Mucosa of descending colon (tissue), 3 donors: ENCODE measurements around the gene DDX24. TPM values are rescaled to one million over a fixed set of nuclear protein-coding genes. Genes with fewer than 3 reads are reported as not detected.

Source experiments
- ATAC-seq: fragments of 200-7000 bp; cut with Tn5 transposase; one replicate; pipeline ENCODE4 v1.9.1; 2020; ENCODE audit warnings: mild to moderate bottlenecking, moderate library complexity
- DNase-seq, 3 donors: peaks; one replicate each; pipeline ENCODE4 v3.0.0-alpha.2; 2020
- H3K36me3 ChIP-seq: fragments of 200-600 bp; one replicate; pipeline ENCODE4 v1.8.0; 2021; ENCODE audit warnings: low read depth, mild to moderate bottlenecking
- H3K4me1 ChIP-seq: fragments of 200-600 bp; one replicate; pipeline ENCODE4 v1.8.0; 2021; ENCODE audit warnings: low read depth, mild to moderate bottlenecking
- H3K4me3 ChIP-seq: fragments of 200-600 bp; one replicate; pipeline ENCODE4 v1.8.0; 2021; ENCODE audit warnings: mild to moderate bottlenecking
- H3K9me3 ChIP-seq: fragments of 200-600 bp; one replicate; pipeline ENCODE4 v1.8.0; 2021; ENCODE audit warnings: mild to moderate bottlenecking
- CTCF ChIP-seq: fragments of 200-600 bp; IDR thresholded peaks from one replicate; pipeline ENCODE4 v1.8.0; 2022; ENCODE audit warnings: antibody characterized with exemption, mild to moderate bottlenecking
- intact Hi-C, 2 donors: fragments of 100-400 bp; cut with DNase I in 1 of 2; cut with micrococcal nuclease in 1 of 2; formaldehyde crosslinking; loops; one replicate each; pipeline versions ENCODE4 v1.11.0 to v1.11.1; 2022; cut with DNase I, micrococcal nuclease
- total RNA-seq, 3 donors: library from RNA; stranded (reverse); fragmentation: NEBNext Ultra II Directional in 2 of 3; extraction: Animal tissue kit (Norgen Biotek cat#: 25700) in 2 of 3; gene quantifications; one replicate each; pipeline versions ENCODE4 v1.2.1 to v1.2.4, GENCODE V29; 2021 to 2023
- donor health status: DM: no; HTN: no; CAD: no; lungs with moderate emphysema.
- donor health status: DM: no; HTN: no; CAD: no.
- donor health status: DM: no; HTN: yes; CAD: no.

DDX24 gene
- total RNA-seq, 3 donors from 2014 or later, result 90.6 to 197 (median 107) TPM

GRCh38 chr14:94062344-94062940 is 18.6 kb downstream of the DDX24 start:
- Histone ChIP-seq H3K4me1 (peaks cover 24% of the 10 kb centered on the region), H3K4me3 (no peak overlapping the region), H3K36me3 (no peaks in the 10 kb centered on the region), H3K9me3 (no peaks in the 10 kb centered on the region)
- no peak for TF ChIP-seq CTCF
- DNase-seq (no peak), ATAC-seq (no peak)
- intact Hi-C loops, result no loop called here

- Histone ChIP-seq H3K4me3 (no peak overlapping the region), H3K9me3 (no peaks in the 10 kb centered on the region), H3K4me1 (peaks cover 10% of the 10 kb centered on the region), H3K36me3 (no peaks in the 10 kb centered on the region)
- ATAC-seq (no peak), DNase-seq (no peak)
- intact Hi-C loops, result no loop called here
- TF ChIP-seq CTCF, result no peak
These were observed 21.0 kb downstream of the DDX24 start for GRCh38 chr14:94059998-94060397.

GRCh38 chr14:94058674-94059138 is 22.3 kb downstream of the DDX24 start:
- TF ChIP-seq CTCF, result no peak
- H3K4me3 ChIP-seq, result no peak overlapping the region
- ATAC-seq, result peak; percentile 76
- intact Hi-C loops, result no loop called here
- H3K36me3 ChIP-seq, result no peaks in the 10 kb centered on the region
- no peaks in the 10 kb centered on the region for H3K9me3 ChIP-seq
- peak in 1 of 3 donors; percentile 47 for DNase-seq
- peaks cover 10% of the 10 kb centered on the region for H3K4me1 ChIP-seq

- DNase-seq (no peak), ATAC-seq (peak; percentile 7)
- Histone ChIP-seq H3K9me3 (no peaks in the 10 kb centered on the region), H3K4me3 (no peak overlapping the region), H3K4me1 (peaks cover 10% of the 10 kb centered on the region), H3K36me3 (no peaks in the 10 kb centered on the region)
- no peak for TF ChIP-seq CTCF
- intact Hi-C loops, result no loop called here
These were observed 22.8 kb downstream of the DDX24 start for GRCh38 chr14:94058128-94058673.

GRCh38 chr14:94056579-94057308 is 24.3 kb downstream of the DDX24 start:
- Histone ChIP-seq H3K9me3 (no peaks in the 10 kb centered on the region), H3K4me1 (peaks cover 10% of the 10 kb centered on the region), H3K4me3 (no peak overlapping the region), H3K36me3 (no peaks in the 10 kb centered on the region)
- ATAC-seq (peak; percentile 37), DNase-seq (peak in 1 of 3 donors; percentile 45)
- TF ChIP-seq CTCF, result no peak
- intact Hi-C loops, result no loop called here
